HG03378 (cell line): ENCODE results near the gene PPFIA1.
"Not testable (repeated sequence)": the region's sequence is repeated elsewhere in the genome, so short reads cannot be mapped to it uniquely, and the experiment has no call there.

ENCODE experiments used
- ATAC-seq: cut with Tn5 transposase; IDR thresholded peaks from one replicate; pipeline ENCODE4 v1.9.1; 2021; ENCODE audit warnings: mild to moderate bottlenecking, moderate library complexity; ENCODE audit not compliant: unreplicated experiment

The PPFIA1 gene

GRCh38 chr11:70250876-70251658 lies 19.4 kb upstream of the PPFIA1 start:
- no peak for ATAC-seq

GRCh38 chr11:70251659-70252321 lies 18.7 kb upstream of the PPFIA1 start:
- no peak for ATAC-seq

GRCh38 chr11:70252844-70253243 lies 17.6 kb upstream of the PPFIA1 start:
- ATAC-seq = no peak

- ATAC-seq = no peak
These were observed 14.9 kb upstream of the PPFIA1 start for GRCh38 chr11:70255477-70256116.

GRCh38 chr11:70259077-70259476 lies 11.4 kb upstream of the PPFIA1 start:
- ATAC-seq = not testable (repeated sequence)

GRCh38 chr11:70262951-70263350 lies 7.5 kb upstream of the PPFIA1 start:
- ATAC-seq = no peak

- no peak for ATAC-seq
These were observed 7.1 kb upstream of the PPFIA1 start for GRCh38 chr11:70263363-70263762.

- no peak for ATAC-seq
These were observed 5.1 kb upstream of the PPFIA1 start for GRCh38 chr11:70265341-70265740.

GRCh38 chr11:70267405-70267950 lies 3.0 kb upstream of the PPFIA1 start:
- ATAC-seq = no peak

GRCh38 chr11:70268526-70268925 lies 2.0 kb upstream of the PPFIA1 start:
- ATAC-seq = no peak

- peak; percentile 20 for ATAC-seq
These were observed 573 bp downstream of the PPFIA1 start for GRCh38 chr11:70270877-70271648.

GRCh38 chr11:70271649-70271953 lies 1.1 kb downstream of the PPFIA1 start:
- no peak for ATAC-seq

- no peak for ATAC-seq
These were observed 1.5 kb downstream of the PPFIA1 start for GRCh38 chr11:70272009-70272408.

- ATAC-seq = no peak
These were observed 8.5 kb downstream of the PPFIA1 start for GRCh38 chr11:70278994-70279393.

- no peak for ATAC-seq
These were observed 10.7 kb downstream of the PPFIA1 start for GRCh38 chr11:70281156-70281609.

- no peak for ATAC-seq
These were observed 11.5 kb downstream of the PPFIA1 start for GRCh38 chr11:70282012-70282411.

GRCh38 chr11:70288721-70289120 lies 18.2 kb downstream of the PPFIA1 start:
- no peak for ATAC-seq

GRCh38 chr11:70289582-70289981 lies 19.1 kb downstream of the PPFIA1 start:
- no peak for ATAC-seq

- ATAC-seq = no peak
These were observed 20.0 kb downstream of the PPFIA1 start for GRCh38 chr11:70290361-70291065.

GRCh38 chr11:70292166-70292565 lies 21.7 kb downstream of the PPFIA1 start:
- ATAC-seq = no peak
